T47D (cell line): Measurements from ENCODE around the gene CCDC9B.
A peak's percentile ranks its signal among the peaks of the same experiment; 100 is the strongest.

ENCODE experiments used
- DNase-seq, 2 experiments: peaks; one replicate each; pipeline versions ENCODE4 v3.0.0 to v3.0.0-alpha.2; 2011 to 2012; ENCODE audit warnings: low read depth in 1 of 2, low spot score in 1 of 2
- JUND ChIP-seq: IDR thresholded peaks from 2 replicates; pipeline ENCODE4 v1.6.1; 2012; ENCODE audit warnings: low read depth
- in situ Hi-C: cut with HindIII; loops from 2 replicates; pipeline ENCODE4 v1.10.0; 2016; ENCODE audit warnings: low sequenced_read_pairs, low pct_unique_long_range_greater_than_20kb

The CCDC9B gene

GRCh38 chr15:40358471-40359353 is 18.0 kb upstream of the CCDC9B start:
- in situ Hi-C loops = no loop called here
- no peak for TF ChIP-seq JUND
- no peak for DNase-seq

GRCh38 chr15:40357723-40358470 is 17.2 kb upstream of the CCDC9B start, which contains the start of gene DISP2:
TSS of gene DISP2 (plus strand) at chr15:40358219. CDS start at chr15:40358322, 103 bp downstream.
- in situ Hi-C loops = no loop called here
- no peak for TF ChIP-seq JUND
- DNase-seq = peak; percentile 83 to 98

GRCh38 chr15:40357246-40357645 is 16.5 kb upstream of the CCDC9B start:
- in situ Hi-C loops = no loop called here
- no peak for DNase-seq
- TF ChIP-seq JUND = no peak

GRCh38 chr15:40355976-40356585 is 15.3 kb upstream of the CCDC9B start:
- in situ Hi-C loops = no loop called here
- TF ChIP-seq JUND = no peak
- no peak for DNase-seq

- peak in 1 of 2 experiments; percentile 56 for DNase-seq
- in situ Hi-C loops = no loop called here
Observed at GRCh38 chr15:40354408-40355171, 13.9 kb upstream of the CCDC9B start.

GRCh38 chr15:40353697-40354096 is 13.0 kb upstream of the CCDC9B start:
- no peak for DNase-seq
- in situ Hi-C loops = no loop called here
- TF ChIP-seq JUND = no peak

More at GRCh38 chr15:40354408-40355171, 13.9 kb upstream of the CCDC9B start:
- TF ChIP-seq JUND = no peak

- DNase-seq = no peak
- in situ Hi-C loops = no loop called here
- TF ChIP-seq JUND = no peak
Observed at GRCh38 chr15:40352281-40352901, 11.7 kb upstream of the CCDC9B start.

GRCh38 chr15:40349163-40349562 is 8.4 kb upstream of the CCDC9B start:
- TF ChIP-seq JUND = no peak
- in situ Hi-C loops = no loop called here
- no peak for DNase-seq

GRCh38 chr15:40348474-40348870 is 7.7 kb upstream of the CCDC9B start:
- in situ Hi-C loops = no loop called here
- no peak for TF ChIP-seq JUND
- no peak for DNase-seq

- no peak for DNase-seq
- in situ Hi-C loops = no loop called here
- TF ChIP-seq JUND = no peak
Observed at GRCh38 chr15:40347559-40348473, 7.1 kb upstream of the CCDC9B start.
